ENCODE data around the gene ACP1. TPM values are rescaled to one million over a fixed set of nuclear protein-coding genes. Genes with fewer than 3 reads are reported as not detected.
A peak's percentile ranks its signal among the peaks of the same experiment; 100 is the strongest.

The ACP1 gene
- total and polyA plus RNA-seq, 3 experiments from 2014 or later, result 152 to 171 (median 160) TPM

DNA sequence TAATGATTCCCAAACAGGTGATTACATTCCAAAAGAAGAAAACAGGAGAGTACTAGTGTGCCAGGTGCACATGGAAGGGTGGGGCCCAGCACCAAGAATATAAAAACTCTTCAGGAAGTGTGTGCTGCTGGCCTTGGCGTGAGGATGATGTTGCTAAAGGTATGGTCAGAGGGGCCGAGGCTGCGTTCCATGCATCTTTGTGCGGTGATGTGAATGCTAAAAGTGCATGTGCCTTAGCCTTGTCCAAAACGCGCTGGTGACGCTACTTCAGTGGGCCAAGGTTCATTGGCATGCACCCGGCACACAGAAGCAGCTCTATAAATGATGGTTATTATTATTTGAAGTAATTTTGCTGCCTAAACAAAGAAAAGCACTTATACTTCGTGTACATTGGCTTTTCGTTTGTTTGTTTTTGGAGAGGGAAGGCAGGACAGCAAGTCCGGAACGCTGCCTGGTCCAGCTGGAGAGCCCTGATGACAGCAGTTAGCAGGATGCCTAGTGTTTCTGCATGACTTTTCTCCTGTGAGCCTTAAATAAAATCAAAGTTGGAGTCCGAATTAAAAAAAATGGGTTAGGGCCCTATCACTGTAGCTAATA, 20.2 kb downstream of the ACP1 start:
- no peaks in the 10 kb centered on the region for H3K36me3 ChIP-seq (ENCODE audit: insufficient read depth, low read length)
- peak overlapping the region in 1 of 7 donors; percentile 36 for H3K4me3 Mint-ChIP-seq
- no peaks in the 10 kb centered on the region for H3K9me3 Mint-ChIP-seq
- DNase-seq, result no peak
- H3K27me3 Mint-ChIP-seq, result peaks cover 3 to 21% of the 10 kb centered on the region in 2 donors
- no peak overlapping the region for H3K27ac ChIP-seq (ENCODE audit: low read depth, low read length)
- H3K9me3 ChIP-seq (ENCODE audit: low read length), result no peaks in the 10 kb centered on the region
- peaks cover 11% of the 10 kb centered on the region for H3K27me3 ChIP-seq (ENCODE audit: insufficient read depth, low read length, poor library complexity, severe bottlenecking)
- H3K27ac Mint-ChIP-seq, result no peak overlapping the region
- ChIA-PET CTCF (no interaction called here), POLR2A (no interaction called here)
- H3K4me1 ChIP-seq (ENCODE audit: insufficient read depth, low read length), result peaks cover 11% of the 10 kb centered on the region
- H3K4me1 Mint-ChIP-seq, result peaks cover 6 to 13% (median 10%) of the 10 kb centered on the region in 3 donors
- H3K36me3 Mint-ChIP-seq, result peaks cover 0 to 28% (median 4%) of the 10 kb centered on the region in 3 donors
- no peak overlapping the region for H3K4me3 ChIP-seq (ENCODE audit: low read length)

DNA sequence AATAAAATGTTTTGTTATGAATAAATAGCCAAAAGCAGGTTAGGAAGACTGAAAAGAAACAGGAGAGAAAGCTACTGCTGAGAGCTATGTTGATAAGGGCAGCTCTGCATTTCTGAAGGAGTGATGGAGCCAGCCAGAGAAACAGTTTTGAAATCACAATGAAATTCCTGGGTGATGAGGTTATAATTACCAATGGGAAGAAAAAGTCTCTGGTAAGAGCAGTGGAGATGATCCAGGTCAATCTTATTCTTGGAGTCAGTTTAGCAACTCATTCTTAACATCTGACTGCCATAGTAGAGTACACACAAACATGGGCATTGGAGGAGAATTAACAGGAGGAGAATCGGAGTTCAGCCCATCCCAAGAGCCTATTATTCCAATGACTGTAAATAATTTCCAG, 20.8 kb downstream of the ACP1 start:
- Mint-ChIP-seq H3K27me3 (peaks cover 6 to 26% of the 10 kb centered on the region in 2 donors), H3K36me3 (peaks cover 0 to 23% (median 3%) of the 10 kb centered on the region in 3 donors)

DNA sequence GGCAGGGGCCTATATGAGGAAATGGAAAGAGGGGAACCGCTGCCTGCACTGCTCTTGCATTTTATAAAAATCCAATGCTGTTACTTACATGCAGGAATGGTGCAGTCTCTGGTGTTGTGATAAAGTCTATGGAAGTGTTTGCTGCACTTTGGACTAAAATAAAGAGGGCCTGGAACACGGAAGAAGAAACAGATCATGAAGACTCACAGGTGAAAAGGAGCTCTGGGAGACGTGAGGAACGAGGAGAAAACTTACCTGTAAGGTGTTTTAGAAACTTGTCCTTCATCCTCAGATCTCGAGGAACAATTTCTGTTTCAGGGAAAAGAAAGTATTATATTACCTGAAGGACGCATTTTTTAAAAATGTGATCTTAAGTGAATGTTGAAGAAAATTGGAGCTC, 21.3 kb downstream of the ACP1 start:
- Histone ChIP-seq H3K27me3 (ENCODE audit: insufficient read depth, low read length, poor library complexity, severe bottlenecking) (peaks cover 14% of the 10 kb centered on the region), H3K4me3 (ENCODE audit: low read length) (no peak overlapping the region), H3K4me1 (ENCODE audit: insufficient read depth, low read length) (peaks cover 14% of the 10 kb centered on the region), H3K36me3 (ENCODE audit: insufficient read depth, low read length) (no peaks in the 10 kb centered on the region), H3K27ac (ENCODE audit: low read depth, low read length) (no peak overlapping the region), H3K9me3 (ENCODE audit: low read length) (no peaks in the 10 kb centered on the region)
- H3K4me3 Mint-ChIP-seq, result peak overlapping the region in 6 of 7 donors; percentile 2 to 58 (median 37)
- POLR2A ChIA-PET, result no interaction called here
- CTCF ChIA-PET, result no interaction called here
- peaks cover 0 to 18% (median 3%) of the 10 kb centered on the region in 3 donors for H3K36me3 Mint-ChIP-seq
- no peaks in the 10 kb centered on the region for H3K9me3 Mint-ChIP-seq
- H3K27me3 Mint-ChIP-seq, result peaks cover 11 to 31% of the 10 kb centered on the region in 2 donors
- DNase-seq, result no peak
- peak overlapping the region in 1 of 8 donors; percentile 21 for H3K27ac Mint-ChIP-seq
- H3K4me1 Mint-ChIP-seq, result peaks cover 8 to 16% (median 13%) of the 10 kb centered on the region in 3 donors

More for the DNA sequence above, 20.8 kb downstream of the ACP1 start:
- H3K4me3 Mint-ChIP-seq, result peak overlapping the region in 5 of 7 donors; percentile 2 to 55 (median 35)
- Histone ChIP-seq H3K36me3 (ENCODE audit: insufficient read depth, low read length) (no peaks in the 10 kb centered on the region), H3K4me1 (ENCODE audit: insufficient read depth, low read length) (peaks cover 14% of the 10 kb centered on the region), H3K4me3 (ENCODE audit: low read length) (no peak overlapping the region), H3K27me3 (ENCODE audit: insufficient read depth, low read length, poor library complexity, severe bottlenecking) (peaks cover 14% of the 10 kb centered on the region), H3K9me3 (ENCODE audit: low read length) (no peaks in the 10 kb centered on the region), H3K27ac (ENCODE audit: low read depth, low read length) (no peak overlapping the region)
- ChIA-PET CTCF (no interaction called here), POLR2A (no interaction called here)
- H3K27ac Mint-ChIP-seq, result no peak overlapping the region
- no peaks in the 10 kb centered on the region for H3K9me3 Mint-ChIP-seq
- DNase-seq, result no peak
- peaks cover 8 to 16% (median 13%) of the 10 kb centered on the region in 3 donors for H3K4me1 Mint-ChIP-seq

DNA sequence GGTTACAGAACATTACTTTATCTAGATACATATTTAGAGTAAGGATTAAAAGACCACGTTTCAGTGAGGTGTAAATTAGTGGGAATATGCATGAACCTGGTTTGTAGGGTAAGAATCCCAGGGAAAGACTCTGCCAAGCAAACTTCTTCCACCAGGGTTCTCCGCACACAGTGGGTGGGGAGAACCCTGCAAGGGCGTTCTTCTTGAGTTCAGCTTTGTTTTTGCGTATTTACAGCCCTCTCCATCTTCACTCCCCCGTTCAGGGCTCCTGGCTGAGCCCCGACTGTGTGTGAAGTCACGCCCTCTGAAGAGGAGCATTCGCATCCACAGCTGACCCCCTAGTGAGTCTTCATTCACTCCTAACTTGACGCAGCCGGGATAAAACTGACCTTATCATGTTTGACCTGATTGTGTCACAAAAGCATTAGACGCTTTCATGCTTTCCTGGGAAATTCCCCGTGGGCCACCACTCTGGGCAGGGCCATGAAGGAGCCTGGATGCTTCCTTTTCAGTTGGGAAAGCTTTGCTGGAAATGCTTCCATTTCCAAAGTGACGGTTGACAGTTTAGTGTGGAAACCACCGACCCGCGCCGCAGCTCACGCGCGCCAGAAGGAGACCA, 22.1 kb downstream of the ACP1 start:
- no peak overlapping the region for H3K4me3 ChIP-seq (ENCODE audit: low read length)
- CTCF ChIA-PET, result no interaction called here

DNA sequence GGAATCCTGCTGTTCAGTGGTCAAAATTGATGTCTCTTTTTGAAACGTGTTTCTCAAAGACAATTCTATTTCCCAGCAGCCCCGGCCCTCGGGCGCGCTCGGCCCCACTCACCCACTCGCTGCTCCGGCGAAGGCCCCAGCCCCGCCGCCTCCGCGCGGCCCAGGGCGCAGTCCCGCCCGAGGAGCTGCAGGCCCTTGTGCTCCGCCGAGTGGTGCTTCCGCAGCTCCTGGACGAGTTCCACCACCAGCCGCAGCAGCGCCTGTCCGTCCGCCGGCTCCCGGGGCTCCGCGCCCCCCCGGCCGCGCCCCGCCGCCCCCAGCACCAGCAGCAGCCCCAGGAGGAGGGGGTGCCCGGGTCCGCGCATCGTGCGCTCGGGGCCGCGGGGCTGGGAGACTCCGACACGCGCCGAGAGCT, 22.7 kb downstream of the ACP1 start:
- ChIA-PET POLR2A (no interaction called here), CTCF (no interaction called here)
- no peak for DNase-seq
- Mint-ChIP-seq H3K27ac (no peak overlapping the region), H3K27me3 (peaks cover 13 to 36% of the 10 kb centered on the region in 2 donors), H3K36me3 (peaks cover 0 to 4% (median 0%) of the 10 kb centered on the region in 3 donors), H3K9me3 (no peaks in the 10 kb centered on the region), H3K4me1 (peaks cover 8 to 16% (median 13%) of the 10 kb centered on the region in 3 donors), H3K4me3 (no peak overlapping the region)
- no peak overlapping the region for H3K27ac ChIP-seq (ENCODE audit: low read depth, low read length)
- H3K4me3 ChIP-seq (ENCODE audit: low read length), result no peak overlapping the region
- peaks cover 14% of the 10 kb centered on the region for H3K27me3 ChIP-seq (ENCODE audit: insufficient read depth, low read length, poor library complexity, severe bottlenecking)
- no peaks in the 10 kb centered on the region for H3K9me3 ChIP-seq (ENCODE audit: low read length)
- no peaks in the 10 kb centered on the region for H3K36me3 ChIP-seq (ENCODE audit: insufficient read depth, low read length)
- H3K4me1 ChIP-seq (ENCODE audit: insufficient read depth, low read length), result peaks cover 14% of the 10 kb centered on the region

More for the DNA sequence above, 22.1 kb downstream of the ACP1 start:
- H3K36me3 Mint-ChIP-seq, result peaks cover 0 to 10% (median 2%) of the 10 kb centered on the region in 3 donors
- peaks cover 13 to 35% of the 10 kb centered on the region in 2 donors for H3K27me3 Mint-ChIP-seq
- H3K4me1 Mint-ChIP-seq, result peaks cover 8 to 16% (median 13%) of the 10 kb centered on the region in 3 donors
- no peak overlapping the region for H3K27ac ChIP-seq (ENCODE audit: low read depth, low read length)
- no peak overlapping the region for H3K27ac Mint-ChIP-seq
- DNase-seq, result no peak
- H3K9me3 Mint-ChIP-seq, result no peaks in the 10 kb centered on the region
- H3K27me3 ChIP-seq (ENCODE audit: insufficient read depth, low read length, poor library complexity, severe bottlenecking), result peaks cover 14% of the 10 kb centered on the region
- H3K4me3 Mint-ChIP-seq, result peak overlapping the region in 5 of 7 donors; percentile 29 to 75 (median 54)
- no peaks in the 10 kb centered on the region for H3K36me3 ChIP-seq (ENCODE audit: insufficient read depth, low read length)
- H3K4me1 ChIP-seq (ENCODE audit: insufficient read depth, low read length), result peaks cover 14% of the 10 kb centered on the region
- POLR2A ChIA-PET, result no interaction called here
- H3K9me3 ChIP-seq (ENCODE audit: low read length), result no peaks in the 10 kb centered on the region

DNA sequence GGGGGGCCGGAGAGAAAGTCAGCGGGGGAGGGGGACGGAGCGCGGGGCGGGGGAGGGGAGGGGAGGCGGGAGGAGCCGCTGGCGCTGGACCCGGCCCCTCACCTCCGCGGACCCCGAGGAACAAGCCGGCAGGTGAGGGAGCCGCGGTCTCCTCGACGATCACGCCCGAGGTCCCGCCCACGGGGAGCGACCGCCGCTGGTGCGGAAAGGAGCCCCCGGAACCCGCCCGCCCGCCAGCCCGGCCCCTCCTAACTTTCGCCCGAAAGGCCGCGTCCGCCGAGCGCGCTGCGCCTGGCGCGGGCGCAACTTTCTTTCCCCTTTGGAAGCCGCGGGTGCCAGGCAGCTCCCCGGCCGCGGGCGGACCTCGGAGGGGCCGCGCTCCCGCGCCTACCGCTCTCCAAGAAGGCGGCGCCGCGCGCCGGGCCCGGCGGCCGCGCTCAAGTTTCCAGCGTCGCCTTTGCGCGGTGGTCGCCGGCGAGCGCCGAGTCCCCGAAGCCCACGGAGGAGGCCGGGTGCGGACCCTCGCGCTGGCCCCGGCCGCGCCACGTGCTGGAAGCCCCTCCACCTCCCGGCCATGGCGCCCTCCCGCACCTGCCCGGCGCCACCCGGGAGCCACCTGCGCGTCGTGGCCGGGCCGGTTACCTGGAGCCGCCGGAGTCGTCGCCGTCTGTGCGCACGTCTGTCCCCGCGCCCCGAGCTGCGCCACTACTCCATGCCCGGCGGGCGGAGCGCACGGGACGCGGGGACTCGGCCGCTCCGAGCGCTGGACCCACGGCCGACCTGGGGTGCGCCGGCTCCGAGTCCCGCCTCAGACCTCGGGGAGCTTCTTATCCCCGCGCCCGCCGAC, 23.4 kb downstream of the ACP1 start, which contains the start of gene ALKAL2:
TSS of gene ALKAL2 (minus strand) at position 181 of the 847 bp plus-strand sequence. CDS start 256 bp downstream, outside the sequence.
- H3K27ac Mint-ChIP-seq, result no peak within 1 kb of the TSS
- H3K9me3 ChIP-seq (ENCODE audit: low read length), result no peaks in the 10 kb centered on the region
- H3K9me3 Mint-ChIP-seq, result no peaks in the 10 kb centered on the region
- peaks cover 14% of the 10 kb centered on the region for H3K4me1 ChIP-seq (ENCODE audit: insufficient read depth, low read length)
- H3K36me3 ChIP-seq (ENCODE audit: insufficient read depth, low read length), result no peaks in the 10 kb centered on the region
- no peak within 1 kb of the TSS for H3K27ac ChIP-seq (ENCODE audit: low read depth, low read length)
- H3K4me1 Mint-ChIP-seq, result peaks cover 8 to 16% (median 13%) of the 10 kb centered on the region in 3 donors
- DNase-seq, result no peak
- peak within 1 kb of the TSS in 6 of 7 donors; percentile 29 to 87 (median 59) for H3K4me3 Mint-ChIP-seq
- H3K27me3 Mint-ChIP-seq, result peaks cover 13 to 36% of the 10 kb centered on the region in 2 donors
- CTCF ChIA-PET, result interaction anchor here (2.3 kb wide), 1 partner anchor 349 kb away, joined by 6 read pairs; no protein-coding TSS in a partner anchor
- peaks cover 14% of the 10 kb centered on the region for H3K27me3 ChIP-seq (ENCODE audit: insufficient read depth, low read length, poor library complexity, severe bottlenecking)
- no peak within 1 kb of the TSS for H3K4me3 ChIP-seq (ENCODE audit: low read length)
- H3K36me3 Mint-ChIP-seq, result no peaks in the 10 kb centered on the region
- POLR2A ChIA-PET, result no interaction called here

DNA sequence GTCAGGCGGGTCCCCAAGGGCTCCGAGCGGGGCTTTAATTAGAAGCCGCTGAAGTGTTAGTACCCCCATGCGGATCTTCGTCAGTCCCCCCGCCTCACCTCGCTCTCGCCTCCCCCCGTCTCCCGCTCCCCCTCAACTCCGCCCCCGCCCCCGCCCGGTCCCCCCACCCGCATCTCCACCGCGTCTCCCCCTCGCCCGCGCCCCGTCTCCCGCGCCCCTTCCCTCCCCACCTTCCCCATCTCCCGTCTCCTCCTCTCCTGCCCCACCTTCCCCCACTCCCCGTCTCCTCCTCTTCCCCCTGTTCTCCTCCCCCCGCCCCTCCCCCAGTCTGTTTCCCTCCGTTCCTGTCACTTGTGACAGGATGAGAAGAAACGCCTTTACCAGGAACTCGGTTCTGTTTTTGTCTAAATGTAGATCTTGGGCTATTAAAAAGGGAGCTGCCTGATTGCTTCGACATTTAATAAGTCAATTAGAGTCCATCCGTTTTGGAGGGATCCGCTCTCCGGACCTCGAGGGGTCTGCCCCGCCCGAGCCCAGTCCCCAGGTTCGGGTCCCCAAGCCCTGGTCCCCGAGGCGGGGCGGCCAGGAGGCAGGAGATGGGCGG, 24.1 kb downstream of the ACP1 start:
- ChIA-PET CTCF (interaction anchor here (1.2 to 2.3 kb wide), 2 partner anchors 346 to 348 kb away, joined by 3 to 6 read pairs; no protein-coding TSS in a partner anchor), POLR2A (no interaction called here)
- Histone ChIP-seq H3K9me3 (ENCODE audit: low read length) (no peaks in the 10 kb centered on the region), H3K4me3 (ENCODE audit: low read length) (no peak overlapping the region), H3K4me1 (ENCODE audit: insufficient read depth, low read length) (peaks cover 14% of the 10 kb centered on the region), H3K27ac (ENCODE audit: low read depth, low read length) (no peak overlapping the region), H3K27me3 (ENCODE audit: insufficient read depth, low read length, poor library complexity, severe bottlenecking) (peaks cover 14% of the 10 kb centered on the region), H3K36me3 (ENCODE audit: insufficient read depth, low read length) (no peaks in the 10 kb centered on the region)
- Mint-ChIP-seq H3K36me3 (no peaks in the 10 kb centered on the region), H3K9me3 (no peaks in the 10 kb centered on the region), H3K4me3 (peak overlapping the region in 5 of 7 donors; percentile 29 to 87 (median 64)), H3K27me3 (peaks cover 13 to 36% of the 10 kb centered on the region in 2 donors), H3K27ac (no peak overlapping the region), H3K4me1 (peaks cover 8 to 16% (median 13%) of the 10 kb centered on the region in 3 donors)
- no peak for DNase-seq

All from CD8-positive, alpha-beta memory T cell (primary cell).